Astrocyte (in vitro differentiated cells and primary cell): Measurements from ENCODE around the gene ANAPC16.

Experiments used
- CTCF ChIP-seq: IDR thresholded peaks from 2 replicates; pipeline ENCODE4 v1.5.1; 2011; ENCODE audit warnings: low read depth, mild to moderate bottlenecking, inconsistent platforms, low read length, moderate library complexity; ENCODE audit not compliant: insufficient read depth
- EZH2 ChIP-seq: IDR thresholded peaks from 2 replicates; pipeline ENCODE4 v1.6.1; 2012; ENCODE audit warnings: mild to moderate bottlenecking, low read length, inconsistent platforms; ENCODE audit not compliant: insufficient read depth

GRCh38 chr10:72175149-72175548 is 40.7 kb upstream of the ANAPC16 start:
- no peak for TF ChIP-seq CTCF
- TF ChIP-seq EZH2, result no peak
